Spinal cord (tissue), 10 donors: ENCODE measurements around the gene RAB31. TPM values are rescaled to one million over a fixed set of nuclear protein-coding genes. Genes with fewer than 3 reads are reported as not detected.

Source experiments
- DNase-seq, 6 donors: peaks; one replicate each; pipeline versions ENCODE4 v3.0.0 to v3.0.0-alpha.2; 2013 to 2015; ENCODE audit warnings: low spot score in 6 of 6, low read depth in 4 of 6
- H3K27ac ChIP-seq: one replicate; pipeline ENCODE4 v1.5.1; 2013; ENCODE audit warnings: low read depth, low read length, control low read depth
- H3K27me3 ChIP-seq: one replicate; pipeline ENCODE4 v1.6.1; 2013; ENCODE audit warnings: low read length; ENCODE audit not compliant: control insufficient read depth, insufficient read depth
- H3K36me3 ChIP-seq: one replicate; pipeline ENCODE4 v1.6.1; 2013; ENCODE audit warnings: low read length; ENCODE audit not compliant: control insufficient read depth, insufficient read depth
- H3K4me1 ChIP-seq: one replicate; pipeline ENCODE4 v1.6.1; 2013; ENCODE audit warnings: low read length; ENCODE audit not compliant: control insufficient read depth, insufficient read depth
- H3K4me3 ChIP-seq: one replicate; pipeline ENCODE4 v1.5.1; 2013; ENCODE audit warnings: low read depth, low read length, control low read depth
- H3K9me3 ChIP-seq: one replicate; pipeline ENCODE4 v1.6.1; 2013; ENCODE audit warnings: low read length; ENCODE audit not compliant: control insufficient read depth, insufficient read depth
- WGBS: methylation state at CpG from one replicate; pipeline ENCODE4 v1.1.5; 2013; ENCODE audit warnings: missing lambda C conversion rate; ENCODE audit not compliant: insufficient coverage; 5-methylcytosine and 5-hydroxymethylcytosine counted together
- polyA plus RNA-seq, 2 donors: library from polyadenylated mRNA; unstranded; fragments of 120-200 nt; gene quantifications; one replicate each; pipeline ENCODE4 v1.2.1, GENCODE V29; 2013; ENCODE audit not compliant: insufficient read length in 2 of 2
- total RNA-seq, 2 donors: library from RNA; depleted of rRNA in 1 of 2; stranded (reverse); fragments of 120-200 nt in 1 of 2; fragments of >200 nt in 1 of 2; gene quantifications; one replicate each; pipeline versions ENCODE4 v1.2.3 to v1.2.4, GENCODE V29; 2013 to 2014
- donor health status: healthy.

The RAB31 gene
- total and polyA plus RNA-seq, 4 donors, result 59.0 to 172 (median 95.9) TPM

GRCh38 chr18:9710037-9710436, 1.9 kb downstream of the RAB31 start:
- Histone ChIP-seq H3K27me3 (peaks cover 7% of the 10 kb centered on the region), H3K4me3 (peak overlapping the region; percentile 78), H3K27ac (peak overlapping the region; percentile 77), H3K4me1 (peaks cover 24% of the 10 kb centered on the region), H3K9me3 (no peaks in the 10 kb centered on the region), H3K36me3 (no peaks in the 10 kb centered on the region)
- 96% methylated on average over 4 of the region's 4 CpGs for WGBS
- DNase-seq, result no peak

- H3K4me1 ChIP-seq, result peaks cover 26% of the 10 kb centered on the region
- H3K27ac ChIP-seq, result no peak overlapping the region
- 100% methylated on average over 2 of the region's 7 CpGs for WGBS
- peaks cover 7% of the 10 kb centered on the region for H3K27me3 ChIP-seq
- no peaks in the 10 kb centered on the region for H3K9me3 ChIP-seq
- H3K4me3 ChIP-seq, result no peak overlapping the region
- DNase-seq, result no peak
- no peaks in the 10 kb centered on the region for H3K36me3 ChIP-seq
These were observed 3.4 kb downstream of the RAB31 start for GRCh38 chr18:9711361-9712129.

- 87% methylated on average over 4 of the region's 5 CpGs for WGBS
- no peak for DNase-seq
- peaks cover 7% of the 10 kb centered on the region for H3K27me3 ChIP-seq
- H3K4me3 ChIP-seq, result no peak overlapping the region
- no peaks in the 10 kb centered on the region for H3K36me3 ChIP-seq
- peaks cover 26% of the 10 kb centered on the region for H3K4me1 ChIP-seq
- H3K27ac ChIP-seq, result no peak overlapping the region
- H3K9me3 ChIP-seq, result no peaks in the 10 kb centered on the region
These were observed 4.1 kb downstream of the RAB31 start for GRCh38 chr18:9712130-9712577.

- H3K27ac ChIP-seq, result no peak overlapping the region
- no CpG with 5 or more reads among the region's 3 CpGs for WGBS
- DNase-seq, result peak in 1 of 6 donors; percentile 27
- H3K27me3 ChIP-seq, result peaks cover 7% of the 10 kb centered on the region
- H3K9me3 ChIP-seq, result no peaks in the 10 kb centered on the region
- H3K36me3 ChIP-seq, result no peaks in the 10 kb centered on the region
- no peak overlapping the region for H3K4me3 ChIP-seq
- H3K4me1 ChIP-seq, result peaks cover 22% of the 10 kb centered on the region
These were observed 4.5 kb downstream of the RAB31 start for GRCh38 chr18:9712611-9713010.

- WGBS, result 91% methylated on average over 6 of the region's 10 CpGs
- DNase-seq, result no peak
- Histone ChIP-seq H3K27me3 (no peaks in the 10 kb centered on the region), H3K9me3 (no peaks in the 10 kb centered on the region), H3K4me1 (peaks cover 11% of the 10 kb centered on the region), H3K27ac (no peak overlapping the region), H3K36me3 (no peaks in the 10 kb centered on the region), H3K4me3 (no peak overlapping the region)
These were observed 6.4 kb downstream of the RAB31 start for GRCh38 chr18:9714266-9715087.

- Histone ChIP-seq H3K27ac (no peak overlapping the region), H3K36me3 (no peaks in the 10 kb centered on the region), H3K4me3 (no peak overlapping the region), H3K9me3 (no peaks in the 10 kb centered on the region), H3K4me1 (peaks cover 12% of the 10 kb centered on the region), H3K27me3 (no peaks in the 10 kb centered on the region)
- DNase-seq, result no peak
- WGBS, result 83% methylated on average over 3 of the region's 3 CpGs
These were observed 6.9 kb downstream of the RAB31 start for GRCh38 chr18:9715088-9715343.

- 91% methylated on average over 4 of the region's 10 CpGs for WGBS
- no peak for DNase-seq
- H3K27me3 ChIP-seq, result no peaks in the 10 kb centered on the region
- no peak overlapping the region for H3K4me3 ChIP-seq
- no peaks in the 10 kb centered on the region for H3K9me3 ChIP-seq
- peaks cover 10% of the 10 kb centered on the region for H3K4me1 ChIP-seq
- H3K36me3 ChIP-seq, result no peaks in the 10 kb centered on the region
- H3K27ac ChIP-seq, result no peak overlapping the region
These were observed 8.1 kb downstream of the RAB31 start for GRCh38 chr18:9715978-9716774.

GRCh38 chr18:9716780-9717563, 8.9 kb downstream of the RAB31 start:
- no peak for DNase-seq
- Histone ChIP-seq H3K4me3 (no peak overlapping the region), H3K27me3 (no peaks in the 10 kb centered on the region), H3K4me1 (peaks cover 8% of the 10 kb centered on the region), H3K36me3 (peaks cover 3% of the 10 kb centered on the region), H3K9me3 (no peaks in the 10 kb centered on the region), H3K27ac (no peak overlapping the region)
- WGBS, result 81% methylated on average over 6 of the region's 8 CpGs

- H3K4me3 ChIP-seq, result no peak overlapping the region
- H3K27ac ChIP-seq, result no peak overlapping the region
- no peaks in the 10 kb centered on the region for H3K27me3 ChIP-seq
- peak in 2 of 6 donors; percentile 45 to 69 for DNase-seq
- no peaks in the 10 kb centered on the region for H3K9me3 ChIP-seq
- WGBS, result 21% methylated on average over 12 of the region's 12 CpGs
- H3K4me1 ChIP-seq, result peaks cover 8% of the 10 kb centered on the region
- H3K36me3 ChIP-seq, result peaks cover 3% of the 10 kb centered on the region
These were observed 11.4 kb downstream of the RAB31 start for GRCh38 chr18:9719421-9719981.
